Measurements from ENCODE around the gene SYCE3.

Gene SYCE3

GRCh38 chr22:50505776-50506610, 56.7 kb downstream of the SYCE3 start:
- no peak for TF ChIP-seq CTCF (IDR thresholded peaks at IDR 0.05; ENCODE audit: low read depth, low read length, missing control alignments)
- peak overlapping the region; percentile 97 for H3K4me3 ChIP-seq (ENCODE audit: low read depth, low read length)
- in situ Hi-C loops (cut with HindIII; ENCODE audit: low sequenced_read_pairs), result no loop called here
- DNase-seq (ENCODE audit: low read depth), result no peak

GRCh38 chr22:50505276-50505775, 57.4 kb downstream of the SYCE3 start:
- no peak for DNase-seq (ENCODE audit: low read depth)
- in situ Hi-C loops (cut with HindIII; ENCODE audit: low sequenced_read_pairs), result no loop called here
- H3K4me3 ChIP-seq (ENCODE audit: low read depth, low read length), result no peak overlapping the region
- no peak for TF ChIP-seq CTCF (IDR thresholded peaks at IDR 0.05; ENCODE audit: low read depth, low read length, missing control alignments)

- TF ChIP-seq CTCF (IDR thresholded peaks at IDR 0.05; ENCODE audit: low read depth, low read length, missing control alignments), result no peak
- no peak overlapping the region for H3K4me3 ChIP-seq (ENCODE audit: low read depth, low read length)
- in situ Hi-C loops (cut with HindIII; ENCODE audit: low sequenced_read_pairs), result no loop called here
- DNase-seq (ENCODE audit: low read depth), result no peak
These were observed 58.1 kb downstream of the SYCE3 start for GRCh38 chr22:50504369-50505211.

GRCh38 chr22:50503475-50504145, 59.1 kb downstream of the SYCE3 start:
- no peak for DNase-seq (ENCODE audit: low read depth)
- in situ Hi-C loops (cut with HindIII; ENCODE audit: low sequenced_read_pairs), result no loop called here
- peak; percentile 13 for TF ChIP-seq CTCF (IDR thresholded peaks at IDR 0.05; ENCODE audit: low read depth, low read length, missing control alignments)
- H3K4me3 ChIP-seq (ENCODE audit: low read depth, low read length), result no peak overlapping the region

- DNase-seq (ENCODE audit: low read depth), result no peak
- H3K4me3 ChIP-seq (ENCODE audit: low read depth, low read length), result no peak overlapping the region
- no peak for TF ChIP-seq CTCF (IDR thresholded peaks at IDR 0.05; ENCODE audit: low read depth, low read length, missing control alignments)
- in situ Hi-C loops (cut with HindIII; ENCODE audit: low sequenced_read_pairs), result no loop called here
These were observed 59.9 kb downstream of the SYCE3 start for GRCh38 chr22:50502628-50503474.

Measured in astrocyte of the cerebellum (primary cell).